Smooth muscle cell (in vitro differentiated cells): ENCODE measurements around the gene PSD4. TPM values are rescaled to one million over a fixed set of nuclear protein-coding genes. Genes with fewer than 3 reads are reported as not detected.

Experiments used
- DNase-seq: peaks from one replicate; lab custom pipeline; 2025; ENCODE audit not compliant: unreplicated experiment; lab: John Stamatoyannopoulos, UW
- H2AFZ ChIP-seq: fragments of 200-600 bp; sonication (generic); 2 replicates; pipeline ENCODE4 v1.6.0; 2016; ENCODE audit warnings: antibody characterized with exemption, low read depth, mild to moderate bottlenecking
- H3F3A ChIP-seq: fragments of 200-600 bp; sonication (generic); 2 replicates; pipeline ENCODE4 v1.6.0; 2017; ENCODE audit warnings: antibody characterized with exemption, low read depth
- H3K27ac ChIP-seq: fragments of 200-600 bp; sonication (generic); 2 replicates; pipeline ENCODE4 v1.5.1; 2016; ENCODE audit warnings: low read depth, mild to moderate bottlenecking
- H3K27me3 ChIP-seq: fragments of 200-600 bp; sonication (generic); 2 replicates; pipeline ENCODE4 v1.6.1; 2016; ENCODE audit warnings: low read depth, mild to moderate bottlenecking
- H3K36me3 ChIP-seq: fragments of 200-600 bp; sonication (generic); 2 replicates; pipeline ENCODE4 v1.5.1; 2016; ENCODE audit warnings: low read depth
- H3K4me1 ChIP-seq: fragments of 200-600 bp; sonication (generic); 2 replicates; pipeline ENCODE4 v1.5.1; 2016; ENCODE audit warnings: low read depth
- H3K4me2 ChIP-seq: fragments of 200-600 bp; sonication (generic); 2 replicates; pipeline ENCODE4 v1.6.0; 2016; ENCODE audit warnings: mild to moderate bottlenecking
- H3K4me3 ChIP-seq: fragments of 200-600 bp; sonication (generic); 2 replicates; pipeline ENCODE4 v1.5.1; 2016; ENCODE audit warnings: mild to moderate bottlenecking
- H3K79me2 ChIP-seq: fragments of 200-600 bp; sonication (generic); 2 replicates; pipeline ENCODE4 v1.6.0; 2016; ENCODE audit warnings: low read depth, mild to moderate bottlenecking
- H3K9ac ChIP-seq: fragments of 200-600 bp; sonication (generic); 2 replicates; pipeline ENCODE4 v1.6.0; 2016; ENCODE audit warnings: low read depth
- H3K9me3 ChIP-seq: fragments of 200-600 bp; sonication (generic); replicated peaks from 2 replicates; pipeline ENCODE4 v1.5.1; 2016; ENCODE audit warnings: low read depth
- H4K20me1 ChIP-seq: fragments of 200-600 bp; sonication (generic); 2 replicates; pipeline ENCODE4 v1.6.0; 2016; ENCODE audit warnings: low read depth
- WGBS: methylation state at CpG from one replicate; pipeline ENCODE4 v1.1.7; 2016; ENCODE audit warnings: low lambda C conversion rate; 5-methylcytosine and 5-hydroxymethylcytosine counted together
- polyA plus RNA-seq: library from polyadenylated mRNA; unstranded; fragments of >200 nt; fragmentation: Nextera tagmentation; extraction: Ambion mirVana; gene quantifications from 2 replicates; pipeline ENCODE4 v1.2.1, GENCODE V29; 2016
- total RNA-seq: library from RNA; depleted of rRNA; stranded (reverse); fragments of >200 nt; gene quantifications from 2 replicates; pipeline ENCODE4 v1.2.3, GENCODE V29; 2014
- TF ChIP-seq, protein P1 (sequence below): fragments of 200-600 bp; sonication (generic); IDR thresholded peaks from 2 replicates; pipeline ENCODE4 v1.5.1; 2017; ENCODE audit warnings: borderline replicate concordance, mild to moderate bottlenecking, antibody characterized with exemption; ENCODE audit not compliant: insufficient read depth, poor library complexity, severe bottlenecking

The PSD4 gene
- total and polyA plus RNA-seq, 2 experiments from 2014 or later = 7.3 to 7.8 TPM

DNA sequence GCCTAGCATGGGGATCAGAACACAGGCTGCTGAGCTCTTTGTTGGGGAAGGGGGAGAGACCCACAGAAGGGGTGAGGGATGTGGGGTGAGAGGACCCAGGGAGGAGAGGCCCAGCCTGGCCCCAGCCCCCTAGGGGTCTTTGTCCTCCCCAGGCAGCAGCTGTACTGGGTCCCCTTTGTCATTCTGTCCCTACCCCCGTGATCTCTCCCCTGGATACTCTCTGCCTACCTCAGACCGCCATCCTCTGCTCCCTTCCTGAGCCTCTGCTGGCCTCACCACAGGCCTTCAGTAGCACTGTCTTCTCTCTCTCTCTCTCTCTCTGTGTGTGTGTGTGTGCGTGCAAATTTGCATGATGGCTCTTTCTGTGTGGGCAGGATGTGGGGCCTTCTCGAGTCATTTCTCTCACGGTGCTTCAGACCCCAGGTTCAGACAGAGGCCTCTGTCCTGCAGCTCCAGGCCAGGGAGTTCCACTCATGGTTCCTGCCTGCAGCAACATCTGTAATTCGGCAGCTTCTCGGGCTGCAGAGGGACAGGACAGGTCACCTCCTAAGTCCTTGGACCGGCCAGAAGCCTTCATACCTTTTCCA is 1.4 kb downstream of the PSD4 start:
- TF ChIP-seq, protein P1, sequence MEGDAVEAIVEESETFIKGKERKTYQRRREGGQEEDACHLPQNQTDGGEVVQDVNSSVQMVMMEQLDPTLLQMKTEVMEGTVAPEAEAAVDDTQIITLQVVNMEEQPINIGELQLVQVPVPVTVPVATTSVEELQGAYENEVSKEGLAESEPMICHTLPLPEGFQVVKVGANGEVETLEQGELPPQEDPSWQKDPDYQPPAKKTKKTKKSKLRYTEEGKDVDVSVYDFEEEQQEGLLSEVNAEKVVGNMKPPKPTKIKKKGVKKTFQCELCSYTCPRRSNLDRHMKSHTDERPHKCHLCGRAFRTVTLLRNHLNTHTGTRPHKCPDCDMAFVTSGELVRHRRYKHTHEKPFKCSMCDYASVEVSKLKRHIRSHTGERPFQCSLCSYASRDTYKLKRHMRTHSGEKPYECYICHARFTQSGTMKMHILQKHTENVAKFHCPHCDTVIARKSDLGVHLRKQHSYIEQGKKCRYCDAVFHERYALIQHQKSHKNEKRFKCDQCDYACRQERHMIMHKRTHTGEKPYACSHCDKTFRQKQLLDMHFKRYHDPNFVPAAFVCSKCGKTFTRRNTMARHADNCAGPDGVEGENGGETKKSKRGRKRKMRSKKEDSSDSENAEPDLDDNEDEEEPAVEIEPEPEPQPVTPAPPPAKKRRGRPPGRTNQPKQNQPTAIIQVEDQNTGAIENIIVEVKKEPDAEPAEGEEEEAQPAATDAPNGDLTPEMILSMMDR = no peak

DNA sequence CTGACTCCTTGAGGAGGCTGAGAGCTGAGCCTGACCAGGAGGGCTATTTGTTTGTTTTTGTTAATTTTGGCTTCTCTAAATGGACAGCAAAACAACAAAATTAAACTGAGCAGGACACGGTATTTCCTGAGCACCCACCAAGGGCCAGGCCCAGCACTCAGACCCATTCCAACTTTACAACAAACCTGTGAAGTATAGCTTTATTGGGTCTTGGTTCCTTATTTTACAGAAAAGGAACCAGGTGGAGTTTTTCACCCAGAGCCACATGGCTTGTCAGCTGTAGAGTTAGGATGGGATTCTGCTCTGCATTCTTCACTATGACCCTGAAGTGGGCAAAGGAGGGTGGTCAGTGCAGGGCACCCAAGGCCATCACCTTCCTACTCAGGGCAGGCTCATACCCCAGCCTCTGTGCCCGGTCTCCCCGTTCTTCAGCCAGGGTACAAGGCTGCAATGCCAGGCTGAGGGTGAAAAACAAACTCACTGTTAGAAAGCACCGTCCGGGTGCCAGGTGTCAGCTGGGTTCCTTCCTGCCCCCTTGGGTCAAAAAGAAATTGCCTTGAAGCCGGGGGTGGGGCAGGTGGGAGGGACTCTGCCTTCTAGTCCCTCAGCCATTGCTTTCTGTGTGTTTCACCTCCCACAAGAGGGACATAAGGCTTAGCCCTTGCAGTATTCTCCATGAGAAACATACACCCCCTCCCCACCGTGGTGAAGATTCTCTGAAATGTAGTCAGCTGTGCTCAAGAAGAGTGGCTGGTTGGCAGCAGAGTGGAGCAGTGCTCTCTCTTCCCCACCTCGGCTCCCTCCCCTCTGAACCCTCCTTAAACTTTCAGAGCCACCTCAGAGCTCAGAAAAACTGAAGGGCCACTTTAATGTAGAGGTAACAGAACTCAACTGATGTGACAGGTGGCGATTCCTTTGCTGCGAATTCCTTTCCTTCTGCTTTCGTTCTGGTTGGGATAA is 2.2 kb downstream of the PSD4 start:
- Histone ChIP-seq H3K36me3 (no peaks in the 10 kb centered on the region), H3F3A (no peaks in the 10 kb centered on the region), H2AFZ (no peak overlapping the region), H3K9ac (no peak overlapping the region), H3K4me2 (no peak overlapping the region), H3K27ac (no peak overlapping the region), H3K4me3 (no peak overlapping the region), H3K9me3 (no peaks in the 10 kb centered on the region), H4K20me1 (no peaks in the 10 kb centered on the region), H3K27me3 (no peaks in the 10 kb centered on the region), H3K79me2 (no peaks in the 10 kb centered on the region), H3K4me1 (no peaks in the 10 kb centered on the region)
- WGBS = 90% methylated on average over 11 of the region's 11 CpGs
- TF ChIP-seq, protein P1 = no peak
- DNase-seq = no peak

More for the DNA sequence above, 1.4 kb downstream of the PSD4 start:
- WGBS = 61% methylated on average over 8 of the region's 8 CpGs
- no peaks in the 10 kb centered on the region for H3K36me3 ChIP-seq
- H4K20me1 ChIP-seq = no peaks in the 10 kb centered on the region
- H3K4me2 ChIP-seq = no peak overlapping the region
- no peaks in the 10 kb centered on the region for H3K27me3 ChIP-seq
- no peaks in the 10 kb centered on the region for H3F3A ChIP-seq
- no peak overlapping the region for H3K4me3 ChIP-seq
- no peaks in the 10 kb centered on the region for H3K79me2 ChIP-seq
- H3K9ac ChIP-seq = no peak overlapping the region
- H3K4me1 ChIP-seq = no peaks in the 10 kb centered on the region
- H2AFZ ChIP-seq = no peak overlapping the region
- no peak overlapping the region for H3K27ac ChIP-seq
- H3K9me3 ChIP-seq = no peaks in the 10 kb centered on the region
- DNase-seq = no peak

DNA sequence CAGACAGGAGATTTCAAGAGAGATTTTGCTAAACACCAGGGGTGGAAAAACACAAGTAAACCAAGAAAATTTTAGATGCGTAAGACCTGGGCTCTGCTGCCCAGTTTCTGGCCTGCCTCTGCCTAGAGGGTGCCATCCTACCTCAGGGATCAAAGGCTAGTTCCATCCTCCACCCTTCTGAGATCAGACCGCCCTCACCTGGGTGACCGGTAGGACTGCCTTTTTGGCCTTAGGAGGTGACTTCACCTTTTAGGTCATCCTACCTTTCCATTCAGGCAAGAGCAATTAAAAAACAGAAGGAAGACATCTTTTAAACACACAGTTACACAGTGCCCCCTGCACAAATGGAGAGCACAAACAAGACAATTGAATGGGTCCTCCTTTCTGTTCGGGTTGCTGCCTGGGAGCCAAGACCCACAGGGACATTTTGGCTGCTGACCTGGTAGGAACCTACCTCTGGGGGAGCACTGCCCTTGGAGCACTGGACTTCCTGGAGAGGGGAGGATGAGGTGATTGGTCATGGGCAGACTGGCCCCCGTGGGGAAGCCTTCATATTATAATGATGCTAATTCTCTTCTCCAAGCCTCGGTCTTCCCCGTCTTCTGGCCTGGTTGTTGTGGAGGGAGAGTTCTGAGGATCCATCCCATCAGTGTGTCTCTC is 3.1 kb downstream of the PSD4 start:
- WGBS = 90% methylated on average over 7 of the region's 7 CpGs

More for the DNA sequence above, 3.1 kb downstream of the PSD4 start:
- DNase-seq = no peak
- Histone ChIP-seq H3K4me1 (no peaks in the 10 kb centered on the region), H3K4me3 (no peak overlapping the region), H4K20me1 (no peaks in the 10 kb centered on the region), H3K9me3 (no peaks in the 10 kb centered on the region), H3K27me3 (no peaks in the 10 kb centered on the region), H3K27ac (no peak overlapping the region), H3K9ac (no peak overlapping the region), H3K36me3 (no peaks in the 10 kb centered on the region), H3K4me2 (no peak overlapping the region), H2AFZ (no peak overlapping the region), H3K79me2 (no peaks in the 10 kb centered on the region), H3F3A (no peaks in the 10 kb centered on the region)
- TF ChIP-seq, protein P1 = no peak
